GM18526 (cell line): ENCODE results near the gene PRSS58.

Experiments used
- POLR2A ChIP-seq: IDR thresholded peaks from 3 replicates; pipeline ENCODE4 v1.6.1; 2011; ENCODE audit not compliant: insufficient read length; ENCODE audit errors: extremely low read depth

Gene PRSS58

DNA sequence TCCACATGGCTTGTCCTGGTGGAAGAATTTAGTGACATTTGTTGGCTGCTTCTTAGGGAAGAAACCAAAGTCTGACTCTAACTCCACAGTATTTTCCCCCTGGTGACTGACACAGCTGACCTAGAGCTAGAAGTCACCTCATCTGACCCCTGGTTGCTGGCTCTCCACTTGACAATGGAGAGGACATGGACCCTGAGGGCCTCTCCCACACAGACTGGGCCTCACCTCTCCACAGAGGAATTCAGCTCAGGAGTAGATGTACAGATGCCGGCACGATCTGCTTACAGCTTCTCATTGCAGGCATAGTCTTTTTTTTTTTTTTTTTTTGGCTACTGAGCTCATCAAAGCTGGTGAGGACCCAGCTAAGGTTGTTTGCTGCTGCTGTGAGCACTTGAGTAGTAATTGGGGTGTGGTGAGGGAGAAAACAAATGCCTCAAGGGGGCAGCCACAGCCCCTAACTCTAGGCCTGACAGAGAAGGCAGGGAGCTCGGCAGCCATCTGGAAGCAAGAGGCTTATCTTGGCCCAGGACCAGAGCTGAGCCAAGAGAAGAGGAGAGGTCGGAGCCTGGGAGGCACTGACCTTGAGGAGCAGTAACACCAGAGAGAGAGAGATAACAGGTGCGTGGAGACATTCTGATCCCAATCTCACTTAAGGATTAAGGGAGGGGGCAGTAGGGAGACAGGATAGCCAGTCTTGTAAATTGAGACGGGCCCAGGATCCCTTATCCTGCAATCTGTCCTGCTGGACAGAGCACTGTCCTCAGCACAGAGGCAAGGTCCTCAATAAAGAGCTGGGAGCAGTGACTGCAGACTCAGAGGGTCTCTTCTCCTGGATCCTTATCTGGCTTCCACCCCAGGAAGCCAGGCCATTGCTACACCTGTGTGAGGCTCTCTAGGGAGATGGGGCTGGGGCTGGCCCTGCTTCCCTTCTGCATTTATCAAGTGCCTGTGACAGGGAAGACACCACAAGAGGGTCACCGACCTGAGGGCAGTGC, 9.4 kb downstream of the PRSS58 start:
- no peak for TF ChIP-seq POLR2A

DNA sequence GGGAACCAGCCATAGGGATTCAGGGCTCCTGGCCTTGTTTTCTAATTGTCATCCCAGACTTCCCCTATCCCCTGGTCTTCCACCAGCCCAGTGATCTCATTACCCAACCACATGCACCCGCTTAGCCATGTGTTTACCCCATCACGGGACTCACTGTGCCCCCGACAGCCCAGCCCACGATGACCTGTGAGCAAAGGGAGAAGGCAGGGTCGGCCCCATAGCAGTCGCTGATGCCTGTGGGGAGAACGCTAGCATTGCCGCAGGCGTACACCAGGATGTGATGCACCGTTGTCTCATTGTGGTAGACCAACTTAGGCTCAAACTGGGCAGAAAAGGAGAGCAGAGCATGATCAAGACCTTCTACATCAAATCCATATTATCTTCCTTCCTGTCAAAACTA, 14.0 kb downstream of the PRSS58 start:
- TF ChIP-seq POLR2A = no peak

GRCh38 chr7:142240546-142240945, 17.3 kb downstream of the PRSS58 start:
- no peak for TF ChIP-seq POLR2A

DNA sequence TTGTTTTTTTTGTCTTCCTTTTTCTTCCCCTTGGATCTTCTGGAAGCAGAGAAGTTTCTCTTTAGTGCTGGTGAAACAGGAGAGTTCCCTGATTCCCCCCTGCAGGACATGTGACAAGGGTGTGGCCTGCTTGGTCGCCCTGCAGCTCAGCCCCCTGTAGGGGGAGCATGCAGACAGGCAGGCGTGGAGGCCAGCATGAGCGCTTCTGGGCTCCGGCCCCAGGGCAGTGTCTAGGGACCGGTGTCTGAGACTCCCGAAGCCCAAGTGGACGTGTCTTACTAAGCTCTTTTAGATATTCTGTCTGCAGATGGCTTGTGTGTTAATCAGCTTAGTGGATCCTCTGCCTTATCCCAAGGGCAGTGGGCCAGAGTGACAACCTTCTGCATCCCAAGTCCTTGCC, 26.1 kb downstream of the PRSS58 start:
- no peak for TF ChIP-seq POLR2A

GRCh38 chr7:142228537-142229104, 29.2 kb downstream of the PRSS58 start:
- TF ChIP-seq POLR2A = no peak
